GM12801 (cell line): ENCODE measurements around the gene LIG3.

Experiments used
- CTCF ChIP-seq: IDR thresholded peaks from one replicate; pipeline ENCODE4 v1.5.1; 2011; ENCODE audit warnings: control low read depth; ENCODE audit not compliant: insufficient read length; ENCODE audit errors: extremely low read depth

LIG3 gene

GRCh38 chr17:34991606-34992005, 11.3 kb downstream of the LIG3 start:
- TF ChIP-seq CTCF = no peak

- no peak for TF ChIP-seq CTCF
Observed at GRCh38 chr17:34993031-34993430, 12.7 kb downstream of the LIG3 start.

- no peak for TF ChIP-seq CTCF
Observed at GRCh38 chr17:34996422-34997285, 16.3 kb downstream of the LIG3 start.

GRCh38 chr17:34997355-34997862, 17.1 kb downstream of the LIG3 start:
- TF ChIP-seq CTCF = no peak

- peak; percentile 6 for TF ChIP-seq CTCF
Observed at GRCh38 chr17:34998205-34998604, 17.9 kb downstream of the LIG3 start.

GRCh38 chr17:34999456-34999855, 19.1 kb downstream of the LIG3 start:
- TF ChIP-seq CTCF = no peak

- no peak for TF ChIP-seq CTCF
Observed at GRCh38 chr17:35001549-35001948, 21.2 kb downstream of the LIG3 start.
